ENCODE results near the gene CERS1. TPM values are rescaled to one million over a fixed set of nuclear protein-coding genes. Genes with fewer than 3 reads are reported as not detected.

CERS1 gene
- total and polyA plus RNA-seq, 2 donors (not counting 3 experiments of a cell fraction or from before 2014, with no cell fraction given), result 4.0 to 8.5 TPM

DNA sequence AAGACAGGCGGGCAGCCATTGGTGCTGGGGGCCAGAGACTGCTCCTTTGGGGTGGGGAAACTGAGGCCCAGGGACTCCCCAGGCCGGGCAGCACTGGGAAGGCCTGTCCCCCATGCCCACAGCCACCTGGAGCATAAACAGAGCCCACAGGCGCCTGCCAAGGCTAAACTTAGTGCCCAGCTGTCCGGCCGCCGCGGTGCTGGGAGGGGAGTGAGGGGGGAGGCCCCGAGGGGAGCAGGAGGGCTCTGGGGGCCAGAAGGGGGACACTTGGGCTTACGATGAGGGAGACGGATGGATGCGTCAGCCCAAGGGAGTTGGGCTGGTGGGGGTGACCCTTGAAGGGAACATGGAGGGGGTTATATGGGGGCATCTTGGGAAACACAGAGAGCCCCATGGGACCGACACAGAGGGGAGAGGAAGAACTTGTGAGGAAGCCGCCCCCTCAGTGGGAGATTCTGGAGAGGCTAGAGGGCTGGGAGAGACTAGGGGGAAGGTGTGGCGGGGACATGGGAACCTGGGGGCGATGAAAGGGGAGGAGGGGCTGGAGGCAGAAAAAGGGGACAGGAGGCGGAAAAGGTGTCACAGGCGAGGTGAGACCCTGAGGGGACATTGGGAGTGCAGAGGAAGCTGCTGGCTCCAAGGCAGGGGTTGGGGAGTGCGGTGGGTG lies 2.2 kb downstream of the CERS1 start:
- ChIA-PET CTCF (interaction anchor here (0.6 to 2.8 kb wide), 3 partner anchors 46 to 99 kb away, joined by 3 to 33 read pairs (median 11); no protein-coding TSS in a partner anchor), POLR2A (no interaction called here)
- no TSS peak for BruUV-seq (replicated peaks)
- Histone ChIP-seq H3K36me3 (ENCODE audit: control insufficient read depth in 2 of 2, extremely low read depth in 1 of 2, insufficient read depth in 2 of 2, low read length in 2 of 2) (no peaks in the 10 kb centered on the region), H2AFZ (ENCODE audit: low read depth, low read length) (no peak overlapping the region), H3K4me3 (replicated peaks in 1 of 3; ENCODE audit: insufficient read depth in 1 of 3, low read depth in 1 of 3, low read length in 3 of 3) (no peak overlapping the region), H3K27ac (ENCODE audit: insufficient read depth, low read depth, low read length) (no peak overlapping the region), H3K79me2 (ENCODE audit: control insufficient read depth, insufficient read depth, low read length) (no peaks in the 10 kb centered on the region), H3K9ac (replicated peaks; ENCODE audit: extremely low read depth, insufficient read depth, low read length) (no peak overlapping the region), H3K4me2 (ENCODE audit: insufficient read depth, low read length) (no peak overlapping the region), H3K4me1 (ENCODE audit: control insufficient read depth, extremely low read depth, insufficient read depth, low read length) (no peaks in the 10 kb centered on the region), H3K27me3 (ENCODE audit: control insufficient read depth in 2 of 2, insufficient read depth in 2 of 2, low read length in 2 of 2) (peaks cover 0 to 2% of the 10 kb centered on the region in 2 experiments), H4K20me1 (replicated peaks; ENCODE audit: control insufficient read depth, extremely low read depth, insufficient read depth, low read length) (no peaks in the 10 kb centered on the region), H3K9me1 (replicated peaks; ENCODE audit: control insufficient read depth, extremely low read depth, insufficient read depth, low read length) (no peaks in the 10 kb centered on the region), H3K9me3 (replicated peaks; ENCODE audit: control insufficient read depth, insufficient read depth, low read length) (no peaks in the 10 kb centered on the region)
- TF ChIP-seq JUN (IDR thresholded peaks at IDR 0.05; ENCODE audit: borderline replicate concordance, insufficient read depth, insufficient read length, low read depth) (no peak), GATA2 (IDR thresholded peaks at IDR 0.05; ENCODE audit: insufficient read depth, insufficient read length, low read depth, low read length) (no peak), EZH2 (IDR thresholded peaks at IDR 0.05; ENCODE audit: borderline replicate concordance, low read depth, low read length, severe bottlenecking) (no peak), MYC (IDR thresholded peaks at IDR 0.05; ENCODE audit: low read depth, low read length) (no peak), POLR2A (IDR thresholded peaks at IDR 0.05; ENCODE audit: low read depth, low read length) (no peak), FOS (IDR thresholded peaks at IDR 0.05; ENCODE audit: borderline replicate concordance, insufficient read depth, low read length) (no peak)
- dilution Hi-C loops (cut with MboI; ENCODE audit: extremely low pct_ligation_motif_present, low sequenced_read_pairs) (no loop called here), intact Hi-C loops (cut with micrococcal nuclease) (loop anchor here (2.0 kb wide), 1 partner anchor 25 kb away; the partner anchor contains the start of genes COPE and DDX49)
- DNase-seq (ENCODE audit: low read depth, low spot score) (no peak), FAIRE-seq (no peak)

DNA sequence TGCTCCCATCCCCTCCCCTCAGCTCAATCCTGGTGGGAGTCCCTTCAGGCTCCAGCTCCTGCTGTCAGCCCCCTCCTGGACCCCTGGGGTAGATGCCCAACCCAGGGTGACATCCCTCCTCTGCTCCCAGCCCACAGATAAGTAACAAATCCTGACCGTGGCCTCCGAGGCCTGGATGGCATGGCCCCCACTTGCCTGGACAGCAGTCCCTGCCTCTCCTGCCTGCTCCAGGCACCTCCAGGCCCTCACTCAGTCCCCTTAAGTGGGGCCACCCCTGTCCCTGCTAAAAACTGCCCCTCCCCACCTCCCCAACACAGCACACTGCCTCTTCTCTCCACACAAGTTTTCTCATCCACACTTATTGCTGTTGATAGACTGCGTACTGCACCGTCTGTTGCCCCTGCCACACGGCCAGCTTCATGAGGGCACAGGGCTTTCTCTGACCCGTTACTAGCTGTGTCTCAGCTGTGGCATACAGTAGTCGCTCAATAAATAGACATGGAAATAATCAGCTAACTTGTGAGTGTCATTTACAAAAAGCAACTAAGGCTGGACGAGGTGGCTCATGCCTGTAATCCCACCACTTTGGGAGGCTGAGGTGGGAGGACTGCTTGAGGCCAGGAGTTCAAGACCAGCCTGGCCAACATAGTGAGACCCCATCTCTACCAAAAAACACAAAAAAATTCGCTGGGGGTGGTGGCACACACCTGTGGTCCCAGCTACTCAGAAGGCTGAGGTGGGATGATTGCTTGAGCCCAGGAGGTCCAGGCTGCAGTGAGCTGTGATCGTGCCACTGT lies 5.8 kb downstream of the CERS1 start:
- DNase-seq (ENCODE audit: low read depth, low spot score), result no peak
- Histone ChIP-seq H3K9me3 (replicated peaks; ENCODE audit: control insufficient read depth, insufficient read depth, low read length) (no peaks in the 10 kb centered on the region), H3K4me3 (replicated peaks in 1 of 3; ENCODE audit: insufficient read depth in 1 of 3, low read depth in 1 of 3, low read length in 3 of 3) (no peak overlapping the region), H3K79me2 (ENCODE audit: control insufficient read depth, insufficient read depth, low read length) (no peaks in the 10 kb centered on the region), H3K27me3 (ENCODE audit: control insufficient read depth in 2 of 2, insufficient read depth in 2 of 2, low read length in 2 of 2) (peaks cover 0 to 2% of the 10 kb centered on the region in 2 experiments), H3K9me1 (replicated peaks; ENCODE audit: control insufficient read depth, extremely low read depth, insufficient read depth, low read length) (no peaks in the 10 kb centered on the region), H3K4me2 (ENCODE audit: insufficient read depth, low read length) (no peak overlapping the region), H3K36me3 (ENCODE audit: control insufficient read depth in 2 of 2, extremely low read depth in 1 of 2, insufficient read depth in 2 of 2, low read length in 2 of 2) (no peaks in the 10 kb centered on the region), H2AFZ (ENCODE audit: low read depth, low read length) (no peak overlapping the region), H3K9ac (replicated peaks; ENCODE audit: extremely low read depth, insufficient read depth, low read length) (no peak overlapping the region), H4K20me1 (replicated peaks; ENCODE audit: control insufficient read depth, extremely low read depth, insufficient read depth, low read length) (no peaks in the 10 kb centered on the region), H3K27ac (ENCODE audit: insufficient read depth, low read depth, low read length) (no peak overlapping the region), H3K4me1 (ENCODE audit: control insufficient read depth, extremely low read depth, insufficient read depth, low read length) (no peaks in the 10 kb centered on the region)
- no TSS peak for BruUV-seq (replicated peaks)
- intact Hi-C loops (cut with micrococcal nuclease) (no loop called here), dilution Hi-C loops (cut with MboI; ENCODE audit: extremely low pct_ligation_motif_present, low sequenced_read_pairs) (no loop called here)
- CTCF ChIA-PET, result no interaction called here
- POLR2A ChIA-PET, result no interaction called here
- FAIRE-seq, result no peak
- TF ChIP-seq POLR2A (IDR thresholded peaks at IDR 0.05; ENCODE audit: low read depth, low read length), result no peak

Data from endothelial cell of umbilical vein (primary cell).